Mesothelial cell of epicardium (in vitro differentiated cells): ENCODE data around the gene ZNF732. TPM values are rescaled to one million over a fixed set of nuclear protein-coding genes. Genes with fewer than 3 reads are reported as not detected.

Experiments
- DNase-seq, 2 experiments: peaks; one replicate each; pipeline ENCODE4 v3.0.0; 2021; ENCODE audit warnings: low spot score in 2 of 2; ENCODE audit not compliant: unreplicated experiment in 2 of 2
- H3K27ac Mint-ChIP-seq: 2 replicates; pipeline ENCODE4 v1.8.0; 2021; ENCODE audit warnings: mixed read lengths
- H3K27me3 Mint-ChIP-seq: 2 replicates; pipeline ENCODE4 v1.8.0; 2021; ENCODE audit warnings: low read depth, mixed read lengths
- H3K36me3 Mint-ChIP-seq: 2 replicates; pipeline ENCODE4 v1.8.0; 2021; ENCODE audit warnings: mixed read lengths
- H3K4me1 Mint-ChIP-seq: 2 replicates; pipeline ENCODE4 v1.8.0; 2021; ENCODE audit warnings: mixed read lengths
- H3K4me3 Mint-ChIP-seq: 2 replicates; pipeline ENCODE4 v1.8.0; 2021; ENCODE audit warnings: mild to moderate bottlenecking, moderate library complexity, mixed read lengths
- H3K9me3 Mint-ChIP-seq: 2 replicates; pipeline ENCODE4 v1.8.0; 2021; ENCODE audit warnings: mixed read lengths
- CTCF ChIP-seq: fragments of 200-600 bp; sonication (generic); IDR thresholded peaks from one replicate; pipeline ENCODE4 v1.5.0; 2021; ENCODE audit warnings: antibody characterized with exemption; ENCODE audit not compliant: unreplicated experiment
- total RNA-seq: library from RNA; stranded (reverse); gene quantifications from 3 replicates; pipeline ENCODE4 v1.2.1, GENCODE V29; 2021

Gene ZNF732
- total RNA-seq, 1 donor from 2014 or later, result 2.7 TPM

DNA sequence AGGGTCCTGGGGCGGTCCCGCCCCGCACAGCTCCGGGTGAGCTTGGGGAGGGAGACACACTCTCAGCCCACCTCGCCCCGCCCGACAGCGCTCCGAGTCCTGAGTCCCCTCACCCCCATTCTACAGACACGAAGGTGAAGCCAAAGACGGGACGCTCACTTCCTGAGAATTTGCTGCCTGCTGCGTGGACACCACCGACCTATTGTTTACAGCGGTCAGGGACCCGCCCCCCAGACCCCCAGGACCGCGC is 31.5 kb upstream of the ZNF732 start:
- H3K36me3 Mint-ChIP-seq, result peaks cover 21% of the 10 kb centered on the region
- H3K27me3 Mint-ChIP-seq, result no peaks in the 10 kb centered on the region
- H3K27ac Mint-ChIP-seq, result peak overlapping the region; percentile 100
- TF ChIP-seq CTCF, result no peak
- H3K9me3 Mint-ChIP-seq, result peaks cover 14% of the 10 kb centered on the region
- DNase-seq, result peak in 1 of 2 experiments; percentile 51
- peak overlapping the region; percentile 100 for H3K4me3 Mint-ChIP-seq
- peaks cover 24% of the 10 kb centered on the region for H3K4me1 Mint-ChIP-seq

DNA sequence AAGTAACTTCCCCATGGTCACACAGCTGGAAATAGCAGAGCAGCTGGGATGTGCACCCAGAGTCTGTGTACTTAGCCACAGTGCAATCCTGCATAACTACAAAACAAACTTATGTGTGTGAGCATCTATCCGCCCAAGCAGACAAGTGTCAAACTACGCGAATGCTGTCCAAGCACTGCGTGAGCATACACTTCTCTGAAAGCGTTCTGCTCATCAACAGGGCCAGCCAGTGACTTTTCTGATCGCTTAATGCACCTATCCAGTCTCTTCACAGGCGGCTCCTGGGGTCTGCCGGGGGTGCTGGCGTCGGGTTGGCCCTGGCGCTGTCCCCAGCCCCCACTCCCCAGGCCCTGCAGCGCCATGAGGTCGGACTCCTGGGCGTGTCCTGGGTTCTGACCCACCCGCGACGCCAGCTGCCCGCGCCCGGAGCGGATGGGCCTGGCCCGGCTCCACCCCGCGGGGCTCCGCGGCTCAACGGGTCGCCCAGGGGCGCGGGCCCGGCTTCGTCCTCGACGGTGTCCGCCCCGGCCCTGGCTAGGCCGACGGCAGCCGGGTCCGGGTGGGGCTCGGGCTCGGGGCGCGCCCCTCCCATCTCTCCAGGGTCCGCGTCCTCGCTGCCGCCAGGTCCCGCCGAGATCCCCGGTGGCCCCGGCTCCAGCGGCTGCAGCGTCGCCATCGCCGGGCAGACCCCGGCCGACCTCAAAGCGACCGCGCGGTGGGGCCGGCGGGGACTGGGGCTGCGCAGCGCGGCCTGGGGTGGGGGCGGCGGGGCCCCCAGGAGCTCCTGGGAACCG is 31.0 kb upstream of the ZNF732 start:
- TF ChIP-seq CTCF, result no peak
- Mint-ChIP-seq H3K36me3 (peaks cover 16% of the 10 kb centered on the region), H3K4me3 (peak overlapping the region; percentile 100), H3K27me3 (no peaks in the 10 kb centered on the region), H3K4me1 (peaks cover 24% of the 10 kb centered on the region), H3K27ac (peak overlapping the region; percentile 78), H3K9me3 (peaks cover 10% of the 10 kb centered on the region)
- DNase-seq, result peak; percentile 20 to 48

- H3K27ac Mint-ChIP-seq, result peak overlapping the region; percentile 78
- peaks cover 11% of the 10 kb centered on the region for H3K36me3 Mint-ChIP-seq
- peaks cover 24% of the 10 kb centered on the region for H3K4me1 Mint-ChIP-seq
- H3K4me3 Mint-ChIP-seq, result peak overlapping the region; percentile 68
- TF ChIP-seq CTCF, result no peak
- H3K27me3 Mint-ChIP-seq, result no peaks in the 10 kb centered on the region
- peaks cover 6% of the 10 kb centered on the region for H3K9me3 Mint-ChIP-seq
- no peak for DNase-seq
Observed at GRCh38 chr4:335515-335914, 30.2 kb upstream of the ZNF732 start.

- Mint-ChIP-seq H3K4me3 (no peak overlapping the region), H3K27ac (no peak overlapping the region), H3K27me3 (no peaks in the 10 kb centered on the region)
Observed at GRCh38 chr4:328729-329128, 23.5 kb upstream of the ZNF732 start.

GRCh38 chr4:314296-314903 is 9.1 kb upstream of the ZNF732 start:
- Mint-ChIP-seq H3K27me3 (no peaks in the 10 kb centered on the region), H3K4me3 (no peak overlapping the region), H3K9me3 (peaks cover 53% of the 10 kb centered on the region), H3K4me1 (no peaks in the 10 kb centered on the region), H3K27ac (no peak overlapping the region), H3K36me3 (peaks cover 4% of the 10 kb centered on the region)
- DNase-seq, result no peak
- TF ChIP-seq CTCF, result no peak

More at GRCh38 chr4:328729-329128, 23.5 kb upstream of the ZNF732 start:
- DNase-seq, result no peak
- Mint-ChIP-seq H3K36me3 (peaks cover 9% of the 10 kb centered on the region), H3K4me1 (no peaks in the 10 kb centered on the region), H3K9me3 (peaks cover 35% of the 10 kb centered on the region)
- no peak for TF ChIP-seq CTCF
